IMR-90 (cell line): ENCODE measurements around the gene EBLN2. TPM values are rescaled to one million over a fixed set of nuclear protein-coding genes. Genes with fewer than 3 reads are reported as not detected.

Source experiments
- ATAC-seq: fragments of 200-7000 bp; cut with Tn5 transposase; 2 replicates; pipeline ENCODE4 v1.9.1; 2020; ENCODE audit warnings: low read depth, mild to moderate bottlenecking, moderate library complexity
- BruUV-seq: library from RNA; stranded (reverse); fragments of 400-500 nt; replicated peaks from 2 replicates; lab custom pipeline; 2021; lab: Mats Ljungman, UMichigan
- CTCF ChIA-PET: fragments of 300-600 bp; formaldehyde crosslinking; extraction: SDS; loops from one replicate; lab custom pipeline; 2021; ENCODE audit warnings: antibody characterized with exemption; lab: Yijun Ruan, JAX
- POLR2A ChIA-PET: fragments of 300-600 bp; sonication (Branson Sonifier 250); formaldehyde crosslinking; loops from one replicate; lab custom pipeline; 2022; ENCODE audit warnings: antibody characterized with exemption; ENCODE audit not compliant: unreplicated experiment; lab: Charles Lee
- DNase-seq: peaks from one replicate; pipeline ENCODE4 v3.0.0; 2013
- H2AFZ ChIP-seq: replicated peaks from 2 replicates; pipeline ENCODE3; 2013; ENCODE audit warnings: low read length, mild to moderate bottlenecking; ENCODE audit not compliant: poor library complexity
- H2AK5ac ChIP-seq: 2 replicates; pipeline ENCODE4 v1.6.1; 2013; ENCODE audit warnings: low read depth, low read length, inconsistent platforms
- H2AK9ac ChIP-seq: replicated peaks from 2 replicates; pipeline ENCODE3; 2013; ENCODE audit warnings: mild to moderate bottlenecking, low read depth, low read length, moderate library complexity; ENCODE audit not compliant: poor library complexity
- H2BK120ac ChIP-seq: 2 replicates; pipeline ENCODE4 v1.6.1; 2013; ENCODE audit warnings: low read depth, low read length, inconsistent platforms
- H2BK15ac ChIP-seq: 3 replicates; pipeline ENCODE4 v1.6.1; 2013; ENCODE audit warnings: low read depth, low read length, inconsistent platforms
- H2BK20ac ChIP-seq: 2 replicates; pipeline ENCODE4 v1.6.1; 2013; ENCODE audit warnings: low read depth, mild to moderate bottlenecking, inconsistent platforms, low read length, moderate library complexity
- H2BK5ac ChIP-seq: 2 replicates; pipeline ENCODE4 v1.6.1; 2013; ENCODE audit warnings: mild to moderate bottlenecking, low read depth, low read length, inconsistent platforms; ENCODE audit not compliant: poor library complexity, severe bottlenecking
- H3K14ac ChIP-seq: replicated peaks from 2 replicates; pipeline ENCODE4 v1.6.1; 2013; ENCODE audit warnings: low read depth, low read length, inconsistent platforms
- H3K18ac ChIP-seq: 2 replicates; pipeline ENCODE4 v1.6.1; 2013; ENCODE audit warnings: low read depth, low read length, control low read depth
- H3K23ac ChIP-seq: 2 replicates; pipeline ENCODE4 v1.6.1; 2013; ENCODE audit warnings: low read depth, low read length, inconsistent platforms
- H3K27ac ChIP-seq: 2 replicates; pipeline ENCODE4 v1.5.1; 2013; ENCODE audit warnings: mild to moderate bottlenecking, control low read depth, low read length; ENCODE audit not compliant: insufficient read depth
- H3K27me3 ChIP-seq: 2 replicates; pipeline ENCODE4 v1.6.1; 2013; ENCODE audit warnings: low read length; ENCODE audit not compliant: control insufficient read depth, insufficient read depth
- H3K36me3 ChIP-seq: 2 replicates; pipeline ENCODE4 v1.6.1; 2013; ENCODE audit warnings: low read length, mixed read lengths; ENCODE audit not compliant: control insufficient read depth, insufficient read depth
- H3K4ac ChIP-seq: 2 replicates; pipeline ENCODE4 v1.6.1; 2013; ENCODE audit warnings: low read depth, low read length, inconsistent platforms
- H3K4me1 ChIP-seq: 2 replicates; pipeline ENCODE4 v1.6.1; 2013; ENCODE audit warnings: low read length, mixed read lengths; ENCODE audit not compliant: control insufficient read depth, insufficient read depth
- H3K4me2 ChIP-seq: 2 replicates; pipeline ENCODE4 v1.6.1; 2013; ENCODE audit warnings: low read depth, mild to moderate bottlenecking, control low read depth, low read length, moderate library complexity
- H3K4me3 ChIP-seq: 2 replicates; pipeline ENCODE4 v1.5.1; 2013; ENCODE audit warnings: low read depth, mild to moderate bottlenecking, control low read depth, low read length, moderate library complexity; ENCODE audit not compliant: insufficient read depth
- H3K56ac ChIP-seq: 2 replicates; pipeline ENCODE4 v1.6.1; 2013; ENCODE audit warnings: low read length, inconsistent platforms; ENCODE audit not compliant: insufficient read depth; ENCODE audit errors: extremely low read depth
- H3K79me1 ChIP-seq, 2 experiments: 2 replicates each; pipeline ENCODE4 v1.6.1; 2013; ENCODE audit warnings: low read length in 2 of 2, inconsistent platforms in 1 of 2, low read depth in 1 of 2
- H3K9ac ChIP-seq: 2 replicates; pipeline ENCODE4 v1.6.1; 2013; ENCODE audit warnings: low read depth, low read length, control low read depth
- H3K9me1 ChIP-seq: 2 replicates; pipeline ENCODE4 v1.6.1; 2013; ENCODE audit warnings: low read length, inconsistent platforms; ENCODE audit not compliant: insufficient read depth
- H3K9me3 ChIP-seq: 2 replicates; pipeline ENCODE4 v1.6.1; 2013; ENCODE audit warnings: low read length; ENCODE audit not compliant: control insufficient read depth, insufficient read depth
- H4K20me1 ChIP-seq: 2 replicates; pipeline ENCODE4 v1.6.1; 2013; ENCODE audit warnings: low read length, inconsistent platforms; ENCODE audit not compliant: insufficient read depth
- H4K5ac ChIP-seq: 2 replicates; pipeline ENCODE4 v1.6.1; 2013; ENCODE audit warnings: mild to moderate bottlenecking, low read depth, low read length, control low read depth
- H4K8ac ChIP-seq, 2 experiments: 2 replicates each; pipeline ENCODE4 v1.6.1; 2013; ENCODE audit warnings: low read depth in 2 of 2, low read length in 2 of 2, control low read depth in 1 of 2, inconsistent platforms in 1 of 2
- H4K91ac ChIP-seq: 2 replicates; pipeline ENCODE4 v1.6.1; 2013; ENCODE audit warnings: low read depth, low read length, inconsistent platforms; ENCODE audit not compliant: insufficient read depth
- BHLHE40 ChIP-seq: fragments of 150-350 bp; IDR thresholded peaks from 2 replicates; pipeline ENCODE4 v1.6.1; 2016; ENCODE audit warnings: mild to moderate bottlenecking, low read depth, low read length
- CEBPB ChIP-seq: IDR thresholded peaks from 2 replicates; pipeline ENCODE4 v1.6.1; 2012; ENCODE audit warnings: low read depth, low read length, improper control_type of control experiment
- CHD1 ChIP-seq: IDR thresholded peaks from 2 replicates; pipeline ENCODE4 v1.6.1; 2012; ENCODE audit warnings: low read depth, low read length, improper control_type of control experiment
- FOS ChIP-seq: fragments of 150-350 bp; IDR thresholded peaks from 2 replicates; pipeline ENCODE4 v1.6.1; 2016; ENCODE audit warnings: low read depth, low read length
- MAFK ChIP-seq: IDR thresholded peaks from 2 replicates; pipeline ENCODE4 v1.6.1; 2012; ENCODE audit warnings: low read depth, low read length, improper control_type of control experiment
- MAZ ChIP-seq: IDR thresholded peaks from 2 replicates; pipeline ENCODE4 v1.6.1; 2012; ENCODE audit warnings: low read depth, mild to moderate bottlenecking, low read length, improper control_type of control experiment, moderate library complexity, borderline replicate concordance
- MXI1 ChIP-seq: IDR thresholded peaks from 2 replicates; pipeline ENCODE4 v1.6.1; 2012; ENCODE audit warnings: low read depth, mild to moderate bottlenecking, low read length, moderate library complexity, borderline replicate concordance
- NFE2L2 ChIP-seq: fragments of 150-350 bp; IDR thresholded peaks from 2 replicates; pipeline ENCODE4 v1.6.1; 2016; ENCODE audit warnings: low read depth, mild to moderate bottlenecking, low read length
- POLR2A ChIP-seq: IDR thresholded peaks from 2 replicates; pipeline ENCODE4 v1.6.1; 2012; ENCODE audit warnings: mild to moderate bottlenecking, low read depth, low read length
- RAD21 ChIP-seq: IDR thresholded peaks from 2 replicates; pipeline ENCODE4 v1.6.1; 2012; ENCODE audit warnings: low read length, improper control_type of control experiment
- RFX5 ChIP-seq: IDR thresholded peaks from 2 replicates; pipeline ENCODE4 v1.8.0; 2012; ENCODE audit warnings: low read depth, mild to moderate bottlenecking, low read length, moderate library complexity
- SMC3 ChIP-seq: fragments of 150-350 bp; IDR thresholded peaks from 2 replicates; pipeline ENCODE4 v1.6.1; 2016; ENCODE audit warnings: low read depth, mild to moderate bottlenecking, antibody characterized with exemption, low read length, moderate library complexity
- WGBS, 2 experiments: methylation state at CpG; one replicate each; pipeline versions ENCODE4 v1.1.5 to v1.1.7; 2013; ENCODE audit warnings: missing lambda C conversion rate in 2 of 2; ENCODE audit not compliant: insufficient read length in 1 of 2; ENCODE audit errors: extremely low coverage in 2 of 2; 5-methylcytosine and 5-hydroxymethylcytosine counted together
- dilution Hi-C: fragments of 300-500 bp; cut with HindIII; formaldehyde crosslinking; loops from one replicate; pipeline ENCODE4 v1.14.3; 2018; ENCODE audit warnings: low sequenced_read_pairs; ENCODE audit not compliant: unreplicated experiment
- in situ Hi-C: fragments of 300-500 bp; cut with MboI; formaldehyde crosslinking; loops from 3 replicates; pipeline ENCODE4 v1.14.3; 2019; ENCODE audit warnings: low sequenced_read_pairs, inconsistent platforms, mixed read lengths
- intact Hi-C: fragments of 100-400 bp; cut with micrococcal nuclease; formaldehyde crosslinking; loops from 2 replicates; pipeline ENCODE4 v1.10.0; 2022
- polyA plus RNA-seq, 3 experiments: library from polyadenylated mRNA; depleted of rRNA; stranded (reverse); fragments of >200 nt; gene quantifications; 2 replicates each; pipeline ENCODE4 v1.2.3, GENCODE V29; 2012; ENCODE audit warnings: low replicate concordance in 1 of 3
- total RNA-seq: library from RNA; depleted of rRNA; stranded (reverse); fragments of >200 nt; gene quantifications from 2 replicates; pipeline ENCODE4 v1.2.3, GENCODE V29; 2012
- TF ChIP-seq, protein P1 (sequence below): fragments of 150-350 bp; IDR thresholded peaks from 2 replicates; pipeline ENCODE4 v1.6.1; 2017; ENCODE audit warnings: mild to moderate bottlenecking, antibody characterized with exemption, low read length, low read depth
- TF ChIP-seq, protein P2 (sequence below): fragments of 150-350 bp; IDR thresholded peaks from 2 replicates; pipeline ENCODE4 v1.6.1; 2016; ENCODE audit warnings: low read depth, mild to moderate bottlenecking, low read length, moderate library complexity, borderline replicate concordance

The EBLN2 gene
- total and polyA plus RNA-seq, 2 of the 4 experiments (the other 2 are of a cell fraction): 2.5 to 7.7 TPM

DNA sequence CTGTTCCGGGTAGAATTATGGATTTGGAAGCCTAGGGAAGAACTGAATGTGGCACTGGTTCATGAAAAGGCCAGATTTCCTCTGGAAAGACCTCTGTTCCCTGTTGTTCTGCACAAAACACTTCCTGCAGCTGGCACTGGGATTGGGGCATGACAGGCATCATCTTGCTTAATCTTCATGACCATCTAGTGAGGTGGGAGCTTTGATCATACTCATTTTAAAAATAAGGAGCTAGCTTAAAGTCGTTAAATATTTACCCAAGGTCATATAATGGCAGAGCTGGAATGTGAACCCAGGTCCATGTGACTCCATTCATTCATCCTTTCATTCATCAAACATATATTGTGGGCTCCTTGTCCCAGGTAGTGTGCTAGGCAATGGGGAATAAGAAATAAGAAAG lies 40.4 kb downstream of the EBLN2 start:
- Histone ChIP-seq H3K56ac (no peak overlapping the region), H3K79me1 (no peaks in the 10 kb centered on the region), H2BK20ac (no peak overlapping the region), H3K23ac (no peak overlapping the region), H2BK15ac (no peak overlapping the region), H3K27ac (no peak overlapping the region), H3K36me3 (no peaks in the 10 kb centered on the region), H3K27me3 (peaks cover 9% of the 10 kb centered on the region), H3K9me1 (no peaks in the 10 kb centered on the region), H2BK5ac (no peak overlapping the region), H3K18ac (no peak overlapping the region), H2AK9ac (no peak overlapping the region), H3K4me3 (no peak overlapping the region), H3K4me1 (no peaks in the 10 kb centered on the region), H3K9ac (no peak overlapping the region), H2AK5ac (no peak overlapping the region), H3K9me3 (0 out of 2 replicates have a peak, but pooled peaks cover 2% of the 10 kb centered on the region), H2AFZ (no peak overlapping the region), H4K20me1 (no peaks in the 10 kb centered on the region), H4K5ac (no peak overlapping the region), H4K91ac (no peak overlapping the region), H2BK120ac (no peak overlapping the region), H3K4me2 (no peak overlapping the region), H3K14ac (no peak overlapping the region), H3K4ac (no peak overlapping the region), H4K8ac (no peak overlapping the region)
- in situ Hi-C loops (loop anchor here (5.0 to 10.0 kb wide), 3 partner anchors 330 to 743 kb away; no protein-coding TSS in a partner anchor), dilution Hi-C loops (no loop called here), intact Hi-C loops (loop anchor here (1.0 to 5.0 kb wide), 3 partner anchors 330 to 520 kb away; partner anchors contain the start of gene PDZRN3)
- ChIA-PET POLR2A (no interaction called here), CTCF (interaction anchor here (0.7 kb wide), 1 partner anchor 392 kb away, joined by 5 read pairs; no protein-coding TSS in a partner anchor)
- DNase-seq (no peak), ATAC-seq (no peak)
- no CpG with 5 or more reads among the region's 2 CpGs for WGBS, 2 experiments
- TF ChIP-seq NFE2L2 (no peak), CHD1 (no peak), MXI1 (no peak), BHLHE40 (no peak), FOS (no peak), POLR2A (no peak), SMC3 (no peak), MAZ (no peak), RAD21 (no peak), MAFK (no peak), RFX5 (no peak), CEBPB (no peak)
- TF ChIP-seq, protein P1, sequence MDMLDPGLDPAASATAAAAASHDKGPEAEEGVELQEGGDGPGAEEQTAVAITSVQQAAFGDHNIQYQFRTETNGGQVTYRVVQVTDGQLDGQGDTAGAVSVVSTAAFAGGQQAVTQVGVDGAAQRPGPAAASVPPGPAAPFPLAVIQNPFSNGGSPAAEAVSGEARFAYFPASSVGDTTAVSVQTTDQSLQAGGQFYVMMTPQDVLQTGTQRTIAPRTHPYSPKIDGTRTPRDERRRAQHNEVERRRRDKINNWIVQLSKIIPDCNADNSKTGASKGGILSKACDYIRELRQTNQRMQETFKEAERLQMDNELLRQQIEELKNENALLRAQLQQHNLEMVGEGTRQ: no peak
- TF ChIP-seq, protein P2, sequence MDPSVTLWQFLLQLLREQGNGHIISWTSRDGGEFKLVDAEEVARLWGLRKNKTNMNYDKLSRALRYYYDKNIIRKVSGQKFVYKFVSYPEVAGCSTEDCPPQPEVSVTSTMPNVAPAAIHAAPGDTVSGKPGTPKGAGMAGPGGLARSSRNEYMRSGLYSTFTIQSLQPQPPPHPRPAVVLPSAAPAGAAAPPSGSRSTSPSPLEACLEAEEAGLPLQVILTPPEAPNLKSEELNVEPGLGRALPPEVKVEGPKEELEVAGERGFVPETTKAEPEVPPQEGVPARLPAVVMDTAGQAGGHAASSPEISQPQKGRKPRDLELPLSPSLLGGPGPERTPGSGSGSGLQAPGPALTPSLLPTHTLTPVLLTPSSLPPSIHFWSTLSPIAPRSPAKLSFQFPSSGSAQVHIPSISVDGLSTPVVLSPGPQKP: no peak
- no TSS peak for BruUV-seq
